ACHN (cell line): Measurements from ENCODE around the gene MLXIP.
"Not testable (repeated sequence)": the region's sequence is repeated elsewhere in the genome, so short reads cannot be mapped to it uniquely, and the experiment has no call there.

ENCODE experiments used
- DNase-seq: peaks from one replicate; pipeline ENCODE4 v3.0.0-alpha.2; 2015
- in situ Hi-C: cut with HindIII; loops from 2 replicates; pipeline ENCODE4 v1.10.0; 2017; ENCODE audit warnings: low sequenced_read_pairs, low pct_ligation_motif_present, low pct_unique_long_range_greater_than_20kb

MLXIP gene

DNA sequence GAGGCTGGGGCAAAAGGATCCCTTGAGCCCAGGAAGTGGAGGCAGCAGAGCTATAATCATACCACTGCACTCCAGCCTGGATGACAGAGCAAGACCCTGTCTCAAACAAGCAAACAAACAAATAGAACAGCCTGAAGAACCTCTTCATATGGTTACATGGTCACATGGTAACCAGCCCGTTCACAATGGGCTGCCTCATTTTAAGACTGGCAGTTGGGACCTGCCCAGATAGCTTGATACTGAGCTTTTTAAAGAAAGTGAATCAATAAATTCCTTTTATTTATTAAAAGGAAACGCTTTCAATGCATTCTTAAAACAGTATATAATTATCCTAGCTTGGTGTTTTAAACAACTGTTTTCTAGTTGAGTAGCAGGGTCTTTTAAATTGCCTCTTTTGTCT lies 10.5 kb downstream of the MLXIP start:
- no peak for DNase-seq
- in situ Hi-C loops = no loop called here

DNA sequence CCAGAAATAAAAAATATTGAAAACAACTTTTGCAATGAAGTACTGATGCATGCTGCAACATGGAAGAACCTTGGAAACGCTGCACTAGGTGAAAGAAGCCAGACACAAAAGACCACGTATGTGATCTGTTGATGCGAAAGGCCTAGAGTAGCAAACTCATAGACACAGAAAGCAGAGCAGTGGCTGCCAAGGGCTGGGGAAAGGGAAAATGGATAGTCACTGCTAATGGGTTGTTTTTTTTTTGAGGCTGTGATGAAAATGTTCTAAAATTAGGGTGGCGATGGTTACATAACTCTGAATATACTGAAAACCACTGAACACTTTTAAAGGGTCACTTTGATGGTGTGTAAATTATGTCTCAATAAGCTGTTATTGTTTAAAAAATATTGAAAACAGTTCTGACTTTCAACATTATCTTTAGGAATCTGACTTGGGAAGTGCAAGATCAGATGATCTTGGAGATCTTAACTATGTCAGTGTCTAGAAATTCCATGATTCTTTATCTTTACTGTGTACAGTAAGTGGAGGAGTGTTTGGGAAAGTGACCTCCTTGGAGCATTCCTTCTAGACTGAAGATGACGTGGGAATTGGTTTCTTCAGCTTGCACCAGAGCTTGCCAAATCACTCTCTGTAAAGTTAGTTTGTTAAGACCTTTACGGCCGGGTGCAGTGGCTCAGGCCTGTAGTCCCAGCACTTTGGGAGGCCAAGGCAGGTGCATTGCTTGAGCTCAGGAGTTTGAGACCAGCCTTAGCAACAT lies 12.4 kb downstream of the MLXIP start:
- in situ Hi-C loops = no loop called here
- no peak for DNase-seq

DNA sequence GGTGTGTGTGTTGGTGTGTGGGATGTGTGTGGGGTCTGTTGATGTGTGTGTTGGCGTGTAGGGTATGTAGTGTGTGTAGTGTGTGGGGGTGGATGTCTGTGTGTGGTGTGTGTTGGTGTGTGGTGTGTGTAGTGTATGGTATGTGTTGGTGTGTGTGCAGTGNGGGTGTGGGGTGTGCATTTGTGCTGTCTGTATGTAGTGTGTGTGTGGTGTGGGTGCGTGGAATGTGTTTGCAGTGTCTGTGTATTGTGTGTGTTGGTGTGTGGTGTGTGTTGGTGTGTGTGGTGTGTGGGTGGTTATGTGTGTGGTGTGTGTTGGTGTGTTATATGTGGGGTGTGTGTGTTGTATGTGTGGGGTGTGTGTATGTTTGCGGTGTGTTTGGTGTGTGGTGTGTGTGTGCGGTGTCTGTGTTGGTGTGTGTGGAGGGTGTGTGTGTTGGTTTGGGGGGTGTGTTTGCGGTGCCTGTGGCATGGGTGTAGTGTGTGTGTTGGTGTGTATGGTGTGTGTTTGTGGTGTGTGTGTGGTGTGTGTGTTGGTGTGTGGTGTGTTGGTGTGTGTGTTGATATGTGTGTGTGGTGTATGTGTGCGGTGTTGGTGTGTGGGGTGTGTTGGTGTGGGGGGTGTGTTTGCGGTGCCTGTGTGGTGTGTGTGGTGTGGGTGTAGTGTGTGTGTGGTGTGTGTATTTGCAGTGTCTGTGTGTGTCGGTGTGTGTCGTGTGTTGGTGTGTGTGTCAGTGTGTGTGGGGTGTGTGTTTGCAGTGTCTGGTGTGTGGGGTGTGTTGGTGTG lies 14.7 kb downstream of the MLXIP start:
- in situ Hi-C loops = no loop called here
- DNase-seq = no peak

DNA sequence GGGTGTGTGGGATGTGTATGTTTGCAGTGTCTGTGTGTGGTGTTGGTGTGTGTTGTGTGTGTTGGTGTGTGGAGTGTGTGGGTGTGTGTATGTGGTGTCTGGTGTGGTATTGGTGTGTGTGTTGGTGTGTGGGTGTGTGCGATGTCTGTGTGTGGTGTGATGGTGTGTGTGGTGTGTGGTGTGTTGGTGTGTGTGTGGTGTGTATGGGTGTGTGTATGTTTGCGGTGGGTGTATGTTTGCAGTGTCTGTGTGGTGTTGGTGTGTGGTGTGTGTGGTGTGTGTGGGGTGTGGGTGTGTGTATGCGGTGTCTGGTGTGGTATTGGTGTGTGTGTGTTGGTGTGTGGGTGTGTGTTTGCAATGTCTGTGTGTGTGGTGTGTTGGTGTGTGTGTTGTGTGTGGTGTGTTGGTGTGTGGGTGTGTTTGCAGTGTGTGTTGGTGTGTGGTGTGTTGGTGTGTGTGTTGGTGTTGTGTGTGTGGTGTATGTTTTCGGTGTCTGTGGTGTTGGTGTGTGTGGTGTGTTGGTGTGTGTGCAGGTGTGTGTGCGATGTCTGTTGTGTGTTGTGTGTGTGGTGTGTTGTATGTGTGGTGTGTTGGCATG lies 15.7 kb downstream of the MLXIP start:
- no peak for DNase-seq

DNA sequence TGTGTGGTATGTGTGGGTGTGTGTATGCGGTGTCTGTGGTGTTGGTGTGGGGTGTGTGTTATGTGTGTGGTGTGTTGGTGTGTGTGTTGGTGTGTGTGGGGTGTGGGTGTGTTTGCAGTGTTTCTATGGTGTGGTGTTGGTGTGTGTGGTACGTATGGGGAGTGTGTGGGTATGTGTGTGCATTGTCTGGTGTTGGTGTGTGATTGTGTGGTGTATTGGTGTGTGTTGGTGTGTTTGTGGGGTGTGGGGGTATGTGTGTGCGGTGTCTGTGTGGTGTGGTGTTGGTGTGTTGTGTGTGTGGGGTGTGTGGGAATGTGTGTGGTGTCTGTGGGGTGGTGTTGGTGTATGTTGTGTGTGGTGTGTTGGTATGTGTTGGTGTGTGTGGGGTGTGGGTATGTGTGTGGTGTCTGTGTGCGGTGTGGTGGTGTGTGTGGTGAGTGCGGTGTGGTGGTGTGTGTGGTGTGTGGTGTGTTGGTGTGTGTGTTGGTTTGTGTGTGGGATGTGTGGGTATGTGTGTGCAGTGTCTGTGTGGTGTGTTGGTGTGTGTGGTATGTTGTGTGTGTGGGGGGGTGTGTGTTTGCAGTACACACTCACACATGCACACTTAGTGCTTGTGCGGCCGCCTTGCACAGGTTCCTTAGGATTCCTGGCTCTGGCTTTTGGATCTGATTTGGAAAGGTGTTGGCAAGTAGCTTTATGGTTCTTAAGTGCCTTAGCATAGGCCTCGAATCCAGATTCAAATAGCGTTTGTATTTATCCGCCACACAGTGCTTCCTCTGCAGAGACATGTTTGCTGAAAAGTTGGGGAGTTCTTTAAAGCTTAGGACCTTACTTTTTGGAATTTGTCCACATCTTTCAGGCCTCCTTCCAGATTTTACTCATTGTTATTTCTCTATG lies 16.4 kb downstream of the MLXIP start:
- in situ Hi-C loops = no loop called here
- peak; percentile 37 for DNase-seq

More for the DNA sequence above, 15.7 kb downstream of the MLXIP start:
- in situ Hi-C loops = no loop called here

DNA sequence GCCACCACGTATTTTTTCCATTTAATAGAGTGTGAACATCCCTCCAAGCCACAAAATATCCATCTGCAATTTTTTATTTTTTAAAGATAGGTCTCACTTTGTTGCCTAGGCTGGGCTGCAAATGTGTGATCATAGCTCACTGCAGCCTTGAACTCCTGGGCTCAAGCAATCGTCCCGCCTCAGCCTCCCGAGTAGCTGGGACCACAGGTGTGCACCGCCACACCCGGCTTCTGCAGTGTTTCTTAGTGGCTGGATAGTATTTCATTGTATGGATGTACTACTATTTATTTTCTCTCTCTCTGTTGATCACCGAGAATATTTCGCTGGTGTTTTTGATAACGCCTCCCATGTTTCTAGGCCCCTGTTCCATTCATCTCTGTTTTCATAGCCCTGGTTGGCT lies 17.5 kb downstream of the MLXIP start:
- in situ Hi-C loops = no loop called here
- DNase-seq = no peak

DNA sequence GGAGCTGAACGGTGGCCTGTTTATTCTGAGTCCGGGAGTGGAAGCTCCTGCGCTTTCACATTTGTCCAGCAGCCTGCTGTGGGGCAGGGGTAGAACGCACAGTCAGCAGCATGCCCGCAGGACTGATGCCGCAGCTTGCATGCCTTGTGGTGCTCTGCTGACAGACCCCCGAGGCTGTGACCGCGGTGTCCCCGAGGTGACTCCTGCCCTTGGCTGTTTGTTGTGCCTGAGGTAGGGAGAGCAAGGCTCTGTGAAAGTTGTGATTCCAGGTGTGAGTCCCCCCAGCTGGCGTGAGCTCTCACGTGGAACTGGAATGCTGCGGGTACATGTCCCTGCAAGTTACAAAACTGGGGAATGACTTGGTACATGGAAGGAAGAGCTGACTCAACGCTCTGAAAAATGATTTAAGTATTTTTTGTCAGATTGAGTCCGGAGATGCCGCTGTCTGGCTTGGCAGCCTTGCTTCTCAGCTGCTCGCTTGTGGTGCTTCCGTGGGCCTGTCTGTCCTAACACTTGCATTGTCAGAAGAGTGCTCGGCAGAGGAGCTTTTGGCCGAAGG lies 18.1 kb downstream of the MLXIP start:
- no peak for DNase-seq
- in situ Hi-C loops = no loop called here

DNA sequence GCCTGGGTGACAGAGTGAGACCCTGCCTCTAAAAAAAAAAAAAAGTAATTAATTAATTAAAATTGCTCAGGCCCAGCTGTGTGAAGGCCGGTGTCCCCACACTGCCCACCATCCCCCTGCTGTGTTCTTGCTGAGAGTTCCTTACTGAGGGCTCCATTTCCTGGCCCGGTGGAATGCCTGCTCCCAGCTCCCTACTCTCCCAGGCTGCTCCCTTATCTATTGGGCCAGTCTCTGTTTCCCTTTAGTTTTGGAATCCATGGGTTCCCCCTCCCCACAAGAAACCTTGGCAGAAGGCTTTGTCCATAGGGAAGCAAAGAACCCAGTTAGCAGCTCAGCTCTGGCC lies 19.0 kb downstream of the MLXIP start:
- DNase-seq = no peak
- in situ Hi-C loops = no loop called here

DNA sequence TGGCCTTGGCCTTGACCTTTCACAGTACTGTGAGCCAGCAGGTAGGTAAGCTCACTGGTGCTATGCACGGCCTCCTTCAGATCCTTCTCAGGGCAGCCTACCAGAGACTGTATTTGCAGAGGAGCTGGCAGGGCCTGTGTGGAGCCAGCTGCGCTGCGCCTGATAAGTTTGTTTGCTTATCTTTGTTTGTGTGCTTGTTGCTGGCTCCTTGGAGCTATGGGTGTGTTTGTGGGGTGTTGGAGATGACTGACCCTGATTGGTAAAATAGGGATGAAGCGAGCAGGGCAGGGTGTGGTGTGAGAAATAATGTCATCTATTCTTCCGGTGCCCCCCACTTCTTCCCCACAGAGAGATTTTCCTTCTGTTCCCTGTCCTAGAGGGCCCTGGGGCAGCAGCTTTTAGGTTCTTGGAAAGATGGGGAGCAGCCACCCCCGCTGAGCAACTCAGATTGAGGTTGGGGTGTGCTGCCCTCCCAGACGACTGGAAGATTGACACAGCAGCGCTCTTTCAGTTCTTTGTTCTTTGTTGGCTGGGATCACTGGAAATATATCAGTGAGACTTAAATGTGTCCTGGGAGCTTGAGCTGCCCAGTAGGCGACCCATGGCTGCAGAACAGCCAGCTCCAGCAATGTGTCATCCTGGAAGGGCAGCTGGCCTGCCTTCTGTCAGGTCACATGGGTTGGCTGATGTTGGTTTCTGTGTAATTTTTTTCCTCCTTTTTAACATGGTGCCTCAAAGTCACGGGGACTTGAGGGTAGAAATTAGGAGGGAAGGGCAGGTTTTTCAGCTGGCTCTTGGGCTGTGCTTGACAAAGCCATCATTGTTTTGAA lies 19.6 kb downstream of the MLXIP start:
- DNase-seq = peak; percentile 37
- in situ Hi-C loops = no loop called here

DNA sequence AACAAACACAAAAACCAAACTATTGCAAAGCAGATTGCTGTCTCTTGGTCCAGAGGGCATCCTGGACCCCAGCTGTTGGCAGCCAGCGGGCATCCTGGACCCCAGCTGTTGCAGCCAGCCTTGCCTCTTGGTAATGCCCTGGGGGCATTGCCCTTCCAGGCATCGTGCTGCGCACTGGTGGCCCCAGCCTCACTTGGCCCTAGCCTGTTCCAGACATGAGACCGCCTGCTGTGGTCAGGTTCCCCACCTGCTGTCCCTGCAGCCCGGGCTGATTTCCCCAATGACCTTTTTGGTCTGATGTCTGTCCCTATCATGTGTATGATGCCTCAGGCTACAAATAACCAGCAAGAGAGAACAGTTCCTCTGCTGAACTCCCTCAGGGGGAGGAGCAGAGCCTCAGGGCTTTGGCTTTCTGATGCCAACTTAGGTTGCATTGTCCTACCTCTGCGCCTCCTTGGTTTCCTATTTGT lies 20.8 kb downstream of the MLXIP start:
- in situ Hi-C loops = no loop called here

DNA sequence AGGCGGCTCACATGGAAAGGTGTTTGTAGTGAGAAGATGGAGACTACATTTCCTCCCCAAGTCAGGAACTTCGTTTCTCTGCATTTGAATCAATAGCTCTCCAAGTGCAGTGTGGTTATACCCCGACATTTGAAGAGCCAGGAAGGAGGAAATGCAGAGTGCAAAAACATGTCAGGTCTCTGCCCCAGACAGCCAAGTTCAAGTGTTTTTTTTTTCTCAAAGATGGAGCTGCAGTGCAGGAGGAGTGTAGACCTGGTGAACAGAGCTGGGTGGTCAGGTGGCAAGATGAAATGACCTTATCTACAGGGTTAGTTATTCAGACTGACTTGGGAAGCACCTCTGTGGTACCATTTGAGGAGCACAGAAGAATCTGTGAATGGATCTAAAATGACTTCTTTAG lies 21.3 kb downstream of the MLXIP start:
- in situ Hi-C loops = no loop called here
- no peak for DNase-seq

More for the DNA sequence above, 20.8 kb downstream of the MLXIP start:
- no peak for DNase-seq

DNA sequence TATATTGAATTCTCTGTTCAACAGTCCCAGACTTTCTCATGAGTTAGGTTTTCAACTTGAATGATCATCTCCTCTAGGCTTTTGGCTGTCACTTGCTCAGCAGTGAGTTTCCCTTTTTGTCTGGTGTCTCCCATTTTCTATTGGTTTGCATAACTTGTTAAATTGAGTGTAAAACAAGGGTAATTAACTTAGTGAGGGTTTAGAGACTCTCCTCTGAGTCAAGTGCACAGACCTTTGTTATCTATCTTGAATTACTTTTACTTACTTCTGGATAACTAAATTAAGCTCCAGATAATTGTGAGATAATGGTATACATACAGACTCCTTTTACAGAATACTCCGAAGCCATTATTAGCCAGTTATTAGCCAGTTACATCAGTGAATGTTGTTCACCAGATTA lies 22.0 kb downstream of the MLXIP start:
- no peak for DNase-seq
- in situ Hi-C loops = no loop called here

DNA sequence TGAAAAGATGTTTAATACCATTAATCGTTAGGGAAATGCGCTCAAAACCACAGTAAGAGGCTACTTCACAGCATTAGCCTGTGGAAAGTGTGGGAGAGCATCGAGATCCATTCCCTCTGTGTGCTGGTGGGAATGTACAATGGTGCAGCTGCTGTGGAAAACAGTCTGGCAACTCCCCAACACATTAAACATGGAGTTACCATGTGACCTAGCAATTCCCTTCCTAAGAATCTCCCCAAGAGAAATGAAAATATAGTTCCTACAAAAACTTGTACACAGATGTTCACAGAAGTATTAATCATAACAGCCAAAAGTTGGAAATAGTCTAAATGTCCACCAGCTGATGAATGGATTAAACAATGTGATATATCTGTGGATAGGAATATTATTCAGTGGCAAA lies 23.8 kb downstream of the MLXIP start:
- no peak for DNase-seq
- in situ Hi-C loops = no loop called here

DNA sequence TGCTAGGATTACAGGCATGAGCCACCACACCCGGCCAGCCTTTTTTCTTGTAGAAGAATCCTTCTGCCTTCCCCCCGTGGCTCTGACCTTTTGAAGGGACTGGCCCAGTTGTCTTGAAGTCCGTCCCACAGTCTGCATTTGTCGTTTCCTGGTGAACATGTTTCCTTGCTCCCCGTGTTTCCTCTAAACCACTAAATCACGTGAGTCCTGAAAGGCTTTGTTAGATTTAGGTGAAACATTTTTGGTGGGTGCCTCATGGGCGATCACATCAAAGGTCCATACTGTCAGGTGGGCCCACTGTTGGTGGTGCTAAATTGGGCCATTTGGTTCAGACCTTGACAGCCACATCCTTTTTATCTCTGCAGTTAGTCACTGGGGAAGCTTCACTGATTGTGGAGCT lies 26.3 kb downstream of the MLXIP start:
- no peak for DNase-seq
- in situ Hi-C loops = no loop called here

DNA sequence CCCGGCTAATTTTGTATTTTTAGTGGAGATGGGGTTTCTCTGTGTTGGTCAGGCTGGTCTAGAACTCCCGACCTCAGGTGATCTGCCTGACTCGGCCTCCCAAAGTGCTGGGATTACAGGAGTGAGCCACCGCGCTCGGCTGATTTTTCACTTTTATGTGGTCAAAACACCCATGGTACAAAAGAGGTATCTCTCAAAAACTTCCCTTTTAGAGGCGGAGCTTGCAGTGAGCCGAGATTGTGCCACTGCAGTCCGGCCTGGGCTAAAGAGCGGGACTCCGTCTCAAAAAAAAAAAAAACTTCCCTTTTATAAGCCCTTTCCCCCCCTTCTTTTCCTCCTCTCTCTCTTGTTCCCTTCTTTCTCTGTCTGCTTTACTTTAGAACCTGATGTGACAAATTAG lies 26.9 kb downstream of the MLXIP start:
- in situ Hi-C loops, DNase-seq: not testable (repeated sequence)

DNA sequence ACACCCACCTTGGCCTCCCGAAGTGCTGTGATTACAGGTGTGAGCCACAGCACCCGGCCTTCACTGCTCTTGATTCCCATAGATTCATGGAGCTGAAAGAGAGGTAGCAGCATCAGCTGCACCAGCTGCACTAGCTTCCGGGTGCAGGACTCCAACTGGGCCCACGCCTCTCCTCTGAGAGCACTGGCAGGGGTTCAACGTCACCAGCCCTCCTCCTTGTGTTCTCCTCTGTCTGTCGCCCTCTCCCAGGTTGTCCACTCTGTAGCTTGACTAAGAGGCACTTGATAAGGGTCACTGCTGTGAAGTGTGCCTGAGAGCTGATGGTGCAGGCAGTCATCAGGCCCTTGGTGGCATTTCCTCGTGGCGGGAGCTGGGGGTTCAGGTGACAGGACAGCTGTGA lies 28.3 kb downstream of the MLXIP start:
- in situ Hi-C loops = no loop called here
- no peak for DNase-seq

DNA sequence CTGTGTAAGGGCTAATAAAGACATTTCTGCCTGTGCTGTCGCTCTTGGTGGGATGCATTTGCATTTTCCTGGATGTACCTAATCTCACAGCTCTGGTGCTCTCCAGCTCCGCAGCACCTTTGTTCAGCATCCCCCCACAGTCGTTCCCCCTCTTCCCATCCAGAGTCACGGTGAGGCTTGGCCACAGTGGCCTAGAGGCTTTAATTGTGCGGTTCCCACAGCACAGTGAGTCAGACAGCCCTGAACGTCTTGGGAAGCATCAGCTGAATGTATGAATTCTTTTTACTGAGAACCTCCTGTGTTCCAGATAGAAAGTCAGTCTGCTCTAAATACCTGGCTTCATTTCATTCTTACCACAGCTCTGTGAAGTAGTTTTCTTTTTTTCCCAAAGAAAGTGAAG lies 28.7 kb downstream of the MLXIP start:
- no peak for DNase-seq
- in situ Hi-C loops = no loop called here
